Heart right ventricle (tissue), 16 donors: ENCODE results near the gene PCCA. TPM values are rescaled to one million over a fixed set of nuclear protein-coding genes. Genes with fewer than 3 reads are reported as not detected.
A peak's percentile ranks its signal among the peaks of the same experiment; 100 is the strongest.

Source experiments
- ATAC-seq, 8 donors: fragments of 200-7000 bp; cut with Tn5 transposase; one replicate each; pipeline ENCODE4 v1.9.1; 2020; ENCODE audit warnings: mild to moderate bottlenecking in 8 of 8, moderate library complexity in 8 of 8, moderate number of reproducible peaks in 1 of 8
- DNase-seq, 2 donors: peaks; one replicate each; pipeline ENCODE4 v3.0.0-alpha.2; 2020
- H3K27ac ChIP-seq, 10 donors: fragments of 200-600 bp; sonication (generic) in 2 of 10; one replicate each; pipeline versions ENCODE4 v1.5.0 to v1.8.0; 2020 to 2022; ENCODE audit warnings: mild to moderate bottlenecking in 3 of 10
- H3K27me3 ChIP-seq, 7 donors: fragments of 200-600 bp; one replicate each; pipeline ENCODE4 v1.8.0; 2021 to 2022; ENCODE audit warnings: mild to moderate bottlenecking in 2 of 7
- H3K36me3 ChIP-seq, 9 donors: fragments of 200-600 bp; sonication (generic) in 1 of 9; one replicate each; pipeline versions ENCODE4 v1.5.0 to v1.8.0; 2020 to 2022; ENCODE audit warnings: mild to moderate bottlenecking in 2 of 9
- H3K4me1 ChIP-seq, 9 donors: fragments of 200-600 bp; sonication (generic) in 1 of 9; one replicate each; pipeline versions ENCODE4 v1.5.0 to v1.8.0; 2020 to 2022; ENCODE audit warnings: mild to moderate bottlenecking in 4 of 9
- H3K4me3 ChIP-seq, 10 donors: fragments of 200-600 bp; sonication (generic) in 2 of 10; one replicate each; pipeline versions ENCODE4 v1.5.0 to v1.8.0; 2020 to 2022; ENCODE audit warnings: mild to moderate bottlenecking in 7 of 10, moderate library complexity in 2 of 10
- H3K9me3 ChIP-seq, 11 donors: fragments of 200-600 bp in 10 of 11; sonication (generic) in 2 of 11; one replicate each; pipeline versions ENCODE4 v1.5.0 to v1.8.0; 2013 to 2022; ENCODE audit warnings: mild to moderate bottlenecking in 2 of 11, control low read depth in 1 of 11, moderate library complexity in 1 of 11
- CTCF ChIP-seq, 9 donors: fragments of 200-600 bp; sonication (generic) in 2 of 9; IDR thresholded peaks; one replicate each; pipeline versions ENCODE4 v1.5.0 to v1.8.0; 2021 to 2022; ENCODE audit warnings: antibody characterized with exemption in 9 of 9, mild to moderate bottlenecking in 5 of 9, moderate library complexity in 1 of 9
- WGBS, 2 donors: extraction: QIAGEN DNeasy Blood & Tissue Kit; methylation state at CpG; one replicate each; pipeline ENCODE4 v1.1.7; 2013; ENCODE audit warnings: inconsistent platforms in 1 of 2; 5-methylcytosine and 5-hydroxymethylcytosine counted together
- intact Hi-C, 10 donors: fragments of 100-400 bp; cut with DNase I; formaldehyde crosslinking; loops; one replicate each; pipeline versions ENCODE4 v1.11.1 to v1.14.2; 2022
- polyA plus RNA-seq, 2 donors: library from polyadenylated mRNA; stranded (reverse); fragments of 200-250 nt; gene quantifications; one replicate each; pipeline ENCODE4 v1.2.3, GENCODE V29; 2013
- total RNA-seq, 10 donors: library from RNA; stranded (reverse); fragmentation: NEBNext Ultra II Directional in 3 of 10; extraction: Animal tissue kit (Norgen Biotek cat#: 25700) in 3 of 10; gene quantifications; one replicate each; pipeline versions ENCODE4 v1.2.1 to v1.2.4, GENCODE V29; 2021 to 2023
- donor health status: Arrhythmogenic right ventricular cardiomyopathy.
- donor health status: ischemic (EF 13 %, LVEDD 7.1; RV severe dilation, severe dysfunction).
- donor health status: healthy with polysubstance abuse.
- donor health status: DM: no; HTN: yes; CAD: no.
- donor health status: DM: no; HTN: no; CAD: no.
- donor health status: ischemic (EF 25% LVEDD 6.9; RV normal size, moderate dysfunction).
- donor health status: ischemic (EF 25% LVEDD 5.7; RV mildly dilated, moderate dysfunction).
- donor health status: healthy.
- donor health status: DM: yes; HTN: yes; CAD: no.
- donor health status: Ischemic cardiomyopathy.
- donor health status: ischemic (EF 35%, LVEDD 5.7; RV mildly dilated, moderate dysfunction).
- donor health status: nonischemic (EF 11% LVEDD 7.7; RV severe dilation, severe dysfunction).
- donor health status: DM: yes; HTN: yes; CAD: no.
- donor health status: PGD.
- donor health status: ischemic (EF 29% LVEDD 5.4; RV normal size, mild dysfunction).
- donor health status: nonischemic (EF 23%, LVEDD 6.1; RV moderate dilation, normal function).

PCCA gene
- total and polyA plus RNA-seq, 12 donors, result 21.2 to 71.9 (median 60.7) TPM

- Histone ChIP-seq H3K27me3 (no peaks in the 10 kb centered on the region), H3K27ac (no peak overlapping the region), H3K9me3 (peaks cover 0 to 18% (median 10%) of the 10 kb centered on the region in 11 donors), H3K4me3 (no peak overlapping the region), H3K36me3 (peaks cover 0 to 22% (median 6%) of the 10 kb centered on the region in 9 donors), H3K4me1 (peaks cover 0 to 18% (median 12%) of the 10 kb centered on the region in 9 donors)
- DNase-seq (no peak), ATAC-seq (no peak)
- no peak for TF ChIP-seq CTCF (IDR thresholded peaks at IDR 0.05)
- intact Hi-C loops, result loop anchor here in 1 of 10 donors (5.0 kb wide), 1 partner anchor 34 kb away; no protein-coding TSS in a partner anchor
- WGBS, 2 donors, result 95 to 97% methylated on average over 4 of the region's 4 CpGs
These were observed 37.1 kb downstream of the PCCA start for GRCh38 chr13:100125946-100126345.

- intact Hi-C loops, result loop anchor here in 1 of 10 donors (5.0 kb wide), 1 partner anchor 36 kb away; no protein-coding TSS in a partner anchor
- no peaks in the 10 kb centered on the region for H3K36me3 ChIP-seq
- ATAC-seq, result no peak
- H3K27me3 ChIP-seq, result no peaks in the 10 kb centered on the region
- H3K4me3 ChIP-seq, result no peak overlapping the region
- H3K27ac ChIP-seq, result no peak overlapping the region
- 93 to 97% methylated on average over 3 of the region's 3 CpGs for WGBS, 2 donors
- H3K9me3 ChIP-seq, result no peaks in the 10 kb centered on the region
- DNase-seq, result no peak
- no peak for TF ChIP-seq CTCF (IDR thresholded peaks at IDR 0.05)
- H3K4me1 ChIP-seq, result peaks cover 0 to 26% (median 12%) of the 10 kb centered on the region in 9 donors
These were observed 39.5 kb downstream of the PCCA start for GRCh38 chr13:100128373-100128772.

GRCh38 chr13:100128838-100129237 lies 39.9 kb downstream of the PCCA start:
- WGBS, 2 donors, result 91 to 93% methylated on average over 3 of the region's 3 CpGs
- Histone ChIP-seq H3K27me3 (no peaks in the 10 kb centered on the region), H3K9me3 (no peaks in the 10 kb centered on the region), H3K36me3 (no peaks in the 10 kb centered on the region), H3K4me3 (no peak overlapping the region), H3K4me1 (peaks cover 0 to 26% (median 12%) of the 10 kb centered on the region in 9 donors), H3K27ac (no peak overlapping the region)
- DNase-seq, result no peak
- intact Hi-C loops, result loop anchor here in 1 of 10 donors (5.0 kb wide), 1 partner anchor 37 kb away; no protein-coding TSS in a partner anchor
- TF ChIP-seq CTCF (IDR thresholded peaks at IDR 0.05), result no peak
- ATAC-seq, result no peak

GRCh38 chr13:100129605-100130004 lies 40.7 kb downstream of the PCCA start:
- intact Hi-C loops, result loop anchor here in 1 of 10 donors (5.0 kb wide), 1 partner anchor 37 kb away; no protein-coding TSS in a partner anchor
- WGBS, 2 donors, result 69 to 75% methylated on average over 2 of the region's 2 CpGs

More at GRCh38 chr13:100129605-100130004, 40.7 kb downstream of the PCCA start:
- Histone ChIP-seq H3K27me3 (no peaks in the 10 kb centered on the region), H3K36me3 (no peaks in the 10 kb centered on the region), H3K27ac (peak overlapping the region in 1 of 10 donors; percentile 32), H3K4me1 (peaks cover 0 to 26% (median 12%) of the 10 kb centered on the region in 9 donors), H3K4me3 (no peak overlapping the region), H3K9me3 (no peaks in the 10 kb centered on the region)
- ATAC-seq (peak in 6 of 8 donors; percentile 30 to 49 (median 42)), DNase-seq (no peak)
- TF ChIP-seq CTCF (IDR thresholded peaks at IDR 0.05), result no peak
